Left forelimb (tissue), 1 donor: ENCODE measurements around the gene BCKDHA.
A peak's percentile ranks its signal among the peaks of the same experiment; 100 is the strongest.
"Not testable (repeated sequence)": the region's sequence is repeated elsewhere in the genome, so short reads cannot be mapped to it uniquely, and the experiment has no call there.

Experiments used
- DNase-seq: peaks from one replicate; pipeline ENCODE4 v3.0.0-alpha.2; 2018; ENCODE audit warnings: low spot score

BCKDHA gene

DNA sequence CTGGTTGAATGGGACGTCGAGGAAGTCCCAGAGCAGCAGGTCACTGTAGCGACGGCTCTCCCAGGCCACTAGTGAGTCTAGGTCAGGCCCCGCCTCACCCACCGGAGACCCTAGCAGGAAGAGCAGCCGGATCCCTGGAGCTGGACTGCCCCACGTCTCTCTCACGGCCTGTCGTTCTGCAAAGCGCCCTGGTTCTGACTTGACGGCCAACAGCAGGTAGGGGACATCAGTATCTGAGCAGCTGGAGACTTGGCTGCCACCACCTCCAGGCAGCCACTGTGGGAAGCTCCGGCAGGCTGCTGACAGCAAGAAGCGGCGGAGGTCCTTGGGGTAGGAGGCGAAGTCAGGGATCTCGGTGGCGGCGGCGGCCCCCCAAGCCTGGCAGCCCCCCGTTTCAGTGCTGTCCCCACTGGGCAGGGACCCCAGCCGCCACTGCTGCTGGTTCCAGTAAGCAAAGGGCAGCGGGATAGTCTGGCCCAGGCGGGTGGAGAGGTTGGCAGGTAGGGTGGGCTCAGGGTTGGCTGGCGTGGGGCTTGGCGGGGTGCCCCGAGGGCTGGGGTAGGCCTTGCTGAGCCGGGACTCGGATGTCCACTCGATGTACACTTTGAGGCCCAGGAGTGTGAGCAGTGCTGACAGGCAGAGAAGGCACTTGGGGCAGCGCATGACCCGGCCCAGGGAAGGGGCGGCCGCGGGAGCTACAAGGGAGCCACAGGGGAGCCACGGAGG lies 28.7 kb downstream of the BCKDHA start:
- no peak for DNase-seq

DNA sequence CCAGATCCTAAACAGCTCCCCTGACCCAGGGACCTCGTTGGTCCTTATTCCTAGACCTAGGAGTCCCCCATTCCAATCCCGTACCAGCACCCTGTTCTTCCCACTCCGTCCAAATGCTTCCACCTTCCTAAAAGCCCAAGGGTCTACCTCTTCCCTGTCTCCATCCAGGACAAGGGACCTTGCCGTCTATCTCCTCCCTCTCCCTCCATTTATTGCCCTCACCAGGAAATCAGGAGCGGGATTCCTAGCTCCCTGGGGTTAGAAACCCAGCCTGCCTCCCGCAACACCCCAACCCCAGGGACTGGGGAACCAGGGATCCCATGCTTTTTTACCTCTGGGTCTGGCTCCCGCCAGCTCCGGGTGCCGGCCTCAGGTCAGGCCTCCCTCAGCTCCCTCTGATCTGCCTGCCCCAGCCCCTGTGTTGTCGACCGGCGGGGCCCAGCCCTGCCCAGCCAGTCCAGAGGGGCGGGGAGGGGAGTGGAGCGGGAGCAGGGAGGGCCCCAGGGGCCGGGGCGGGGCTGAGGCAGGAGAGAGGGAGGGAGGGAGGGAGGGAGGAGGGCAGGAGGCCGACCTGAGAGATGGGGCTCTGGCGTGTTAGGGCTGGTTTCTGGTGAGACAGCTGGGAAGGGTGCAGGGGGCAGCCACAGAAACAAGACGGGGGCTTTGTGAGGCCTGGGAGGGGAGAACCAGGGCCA lies 29.5 kb downstream of the BCKDHA start, which contains the start of gene B3GNT8:
B3GNT8 (minus strand) TSS at position 423 of the 695 bp plus-strand sequence. CDS start 596 bp downstream, outside the sequence.
- DNase-seq: peak; percentile 83

GRCh38 chr19:41427647-41428480 lies 30.2 kb downstream of the BCKDHA start:
- no peak for DNase-seq

DNA sequence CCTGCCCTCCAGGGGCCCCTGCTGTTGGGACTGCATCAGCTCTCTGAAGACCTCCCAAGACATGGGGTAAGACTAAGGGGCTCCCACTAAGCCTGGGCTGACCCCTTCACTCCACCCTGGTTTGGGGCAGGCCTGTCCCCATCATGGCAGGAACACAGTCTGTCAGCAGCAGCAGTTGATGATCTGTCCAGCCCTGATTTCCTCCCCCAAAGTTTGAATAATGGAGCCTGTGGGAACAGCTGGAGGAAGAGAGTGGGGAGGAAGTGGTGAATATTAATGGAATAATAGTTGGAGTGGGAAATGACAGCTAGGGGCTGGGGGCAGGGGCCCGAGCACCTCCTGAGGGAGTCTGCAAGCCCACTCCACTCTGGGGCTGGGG lies 30.9 kb downstream of the BCKDHA start:
- DNase-seq: no peak

DNA sequence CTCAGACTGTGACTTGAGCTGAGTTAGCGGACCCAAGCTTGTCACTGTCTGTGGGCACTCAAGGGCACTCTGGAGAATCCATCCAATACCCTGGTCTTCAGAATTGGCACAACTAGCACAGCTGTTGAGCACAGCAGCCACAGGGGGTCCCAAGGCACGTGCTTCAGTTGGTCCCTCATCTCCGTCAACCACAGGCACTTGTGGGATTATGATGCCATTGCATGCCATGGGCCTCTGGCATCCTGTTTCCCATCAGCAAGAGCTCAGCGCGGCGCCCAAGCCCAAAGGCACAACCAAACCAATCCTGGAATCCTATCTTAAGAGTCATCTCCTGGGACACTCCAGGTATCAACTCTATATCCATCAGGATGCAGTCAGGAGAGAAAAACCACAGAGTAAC lies 33.3 kb downstream of the BCKDHA start:
- no peak for DNase-seq

GRCh38 chr19:41431426-41432386 lies 34.1 kb downstream of the BCKDHA start:
- DNase-seq: no peak

DNA sequence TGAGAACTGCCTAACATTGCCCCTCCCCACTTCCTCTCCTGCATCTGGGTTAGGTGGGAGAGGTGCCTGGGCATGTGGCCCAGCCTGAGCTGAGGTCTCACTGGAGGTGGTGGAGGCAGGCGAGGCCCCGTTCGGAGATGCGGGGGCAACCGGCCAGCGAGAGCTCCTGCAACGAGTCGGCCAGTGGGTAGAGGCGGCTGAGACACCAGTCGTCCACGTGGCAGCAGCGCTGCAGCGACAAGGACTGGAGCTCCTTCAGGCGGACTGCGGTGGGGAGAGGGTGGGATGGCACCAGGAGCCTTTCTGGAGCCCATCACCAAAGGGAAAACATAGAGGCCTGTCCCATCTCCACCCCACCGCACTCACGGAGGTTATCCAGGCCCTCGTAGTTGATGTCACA lies 35.6 kb downstream of the BCKDHA start:
- DNase-seq: no peak

- no peak for DNase-seq
These were observed 36.8 kb downstream of the BCKDHA start for GRCh38 chr19:41434450-41434849.

- not testable (repeated sequence) for DNase-seq
These were observed 37.8 kb downstream of the BCKDHA start for GRCh38 chr19:41435376-41435775.

GRCh38 chr19:41435936-41436673 lies 38.5 kb downstream of the BCKDHA start:
- no peak for DNase-seq

- no peak for DNase-seq
These were observed 39.0 kb downstream of the BCKDHA start for GRCh38 chr19:41436674-41436951.

- DNase-seq: no peak
These were observed 40.4 kb downstream of the BCKDHA start for GRCh38 chr19:41437944-41438574.

GRCh38 chr19:41439441-41440222 lies 42.0 kb downstream of the BCKDHA start, which contains the start of gene DMAC2:
Gene DMAC2, minus strand, starts transcription at chr19:41439912. Its CDS starts 13 bp downstream, at chr19:41439899.
- peak; percentile 97 for DNase-seq

GRCh38 chr19:41441321-41441945 lies 43.8 kb downstream of the BCKDHA start:
- DNase-seq: no peak

DNA sequence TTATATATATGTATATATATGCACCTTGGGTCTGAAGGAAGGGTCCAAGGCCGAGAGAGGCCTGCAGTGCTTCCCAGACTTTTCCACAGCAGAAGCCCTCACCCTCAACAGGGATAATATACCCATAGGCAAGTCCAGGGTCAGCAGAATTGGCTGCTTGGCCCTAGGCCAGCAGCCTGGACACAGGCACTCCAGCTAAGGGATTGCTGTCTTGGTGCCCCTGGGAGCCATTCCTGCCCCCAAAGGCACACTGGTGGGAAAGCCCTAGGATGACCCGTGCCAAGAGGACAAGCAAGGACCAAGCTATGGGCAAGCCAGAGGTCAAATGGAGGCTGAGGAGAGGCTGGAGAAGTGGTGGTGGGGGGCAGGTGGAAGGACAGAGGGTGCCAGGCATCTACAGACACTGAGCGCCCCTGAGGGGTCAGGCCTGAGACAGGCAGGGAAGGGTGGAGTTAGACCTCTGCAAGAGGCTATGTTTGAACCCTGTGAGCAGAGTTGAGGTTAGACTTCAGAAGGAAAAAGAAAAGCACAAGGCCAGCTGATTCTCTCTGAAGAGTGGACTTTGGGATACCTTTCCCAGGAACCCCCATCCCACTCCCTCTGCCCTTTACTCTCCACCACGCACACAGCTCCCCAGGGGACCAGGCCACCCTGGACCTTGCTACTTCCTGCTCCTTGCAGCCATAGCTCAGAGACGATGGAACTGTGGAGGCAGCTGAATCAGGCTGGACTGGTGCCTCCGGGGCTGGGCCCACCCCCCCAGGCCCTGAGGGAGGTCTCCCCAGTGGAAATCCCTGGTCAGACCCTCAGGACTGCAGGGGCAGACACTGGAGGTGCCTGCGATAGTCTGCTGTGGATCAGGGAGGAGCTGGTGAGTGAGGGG lies 45.1 kb downstream of the BCKDHA start, which contains the start of gene ERICH4:
ERICH4 (plus strand) TSS at position 684 of the 883 bp plus-strand sequence; CDS start at position 698, 14 bp downstream.
- DNase-seq: no peak

DNA sequence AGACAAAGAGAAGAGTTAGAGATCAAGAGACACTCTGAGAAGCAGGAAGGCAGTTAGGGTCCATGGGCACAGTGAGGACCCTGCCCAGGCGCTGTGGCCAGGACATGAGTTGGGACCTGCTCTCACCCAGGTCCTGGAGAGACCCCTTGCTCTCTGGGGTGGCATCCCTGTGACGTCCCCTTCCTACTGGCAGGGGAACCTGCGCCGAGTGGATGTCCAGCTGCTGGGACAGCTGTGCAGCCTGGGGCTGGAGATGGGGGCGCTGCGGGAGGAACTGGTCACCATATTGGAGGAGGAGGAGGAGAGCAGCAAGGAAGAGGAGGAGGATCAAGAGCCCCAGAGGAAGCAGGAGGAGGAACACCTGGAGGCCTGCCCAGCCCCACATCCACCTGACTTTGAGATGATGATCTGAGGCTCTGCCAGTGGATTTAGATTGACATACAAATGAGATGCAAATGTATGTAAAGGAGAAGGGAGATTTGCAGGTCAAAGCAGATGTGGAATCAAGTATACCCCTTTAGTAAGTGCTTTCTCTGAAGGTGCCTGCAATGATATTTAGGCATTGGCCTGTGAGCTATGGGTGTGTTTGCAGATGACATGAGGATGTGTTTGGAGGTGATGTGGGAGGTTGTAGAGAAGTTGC lies 46.3 kb downstream of the BCKDHA start:
- DNase-seq: no peak

DNA sequence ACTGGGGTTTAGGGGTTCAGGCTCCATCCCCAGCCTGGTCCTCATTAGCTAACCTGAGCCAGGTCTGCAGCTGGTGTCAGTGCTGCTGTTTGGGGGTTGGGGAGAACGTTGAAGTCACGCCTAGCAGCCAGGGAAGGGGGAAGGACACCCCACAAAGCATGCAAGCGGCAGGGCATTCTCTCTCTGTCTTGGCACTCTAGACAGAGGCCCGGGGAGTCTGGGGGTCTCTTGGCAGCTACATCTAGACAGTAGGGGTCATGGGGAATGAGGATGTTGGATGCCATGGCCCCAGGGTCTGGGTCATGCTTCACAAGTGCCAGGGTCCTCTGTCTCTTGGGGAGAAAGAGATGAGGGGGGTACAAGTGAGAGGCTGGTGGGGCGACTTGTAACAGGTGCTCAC lies 48.0 kb downstream of the BCKDHA start:
- no peak for DNase-seq
